SW 1271 (cell line): ENCODE measurements around the gene INSRR.

Source experiments
- DNase-seq, 2 experiments: peaks; one replicate each; lab custom pipeline; 2025; lab: John Stamatoyannopoulos, UW

Gene INSRR

GRCh38 chr1:156806512-156807440, 52.1 kb downstream of the INSRR start:
- DNase-seq: no peak

DNA sequence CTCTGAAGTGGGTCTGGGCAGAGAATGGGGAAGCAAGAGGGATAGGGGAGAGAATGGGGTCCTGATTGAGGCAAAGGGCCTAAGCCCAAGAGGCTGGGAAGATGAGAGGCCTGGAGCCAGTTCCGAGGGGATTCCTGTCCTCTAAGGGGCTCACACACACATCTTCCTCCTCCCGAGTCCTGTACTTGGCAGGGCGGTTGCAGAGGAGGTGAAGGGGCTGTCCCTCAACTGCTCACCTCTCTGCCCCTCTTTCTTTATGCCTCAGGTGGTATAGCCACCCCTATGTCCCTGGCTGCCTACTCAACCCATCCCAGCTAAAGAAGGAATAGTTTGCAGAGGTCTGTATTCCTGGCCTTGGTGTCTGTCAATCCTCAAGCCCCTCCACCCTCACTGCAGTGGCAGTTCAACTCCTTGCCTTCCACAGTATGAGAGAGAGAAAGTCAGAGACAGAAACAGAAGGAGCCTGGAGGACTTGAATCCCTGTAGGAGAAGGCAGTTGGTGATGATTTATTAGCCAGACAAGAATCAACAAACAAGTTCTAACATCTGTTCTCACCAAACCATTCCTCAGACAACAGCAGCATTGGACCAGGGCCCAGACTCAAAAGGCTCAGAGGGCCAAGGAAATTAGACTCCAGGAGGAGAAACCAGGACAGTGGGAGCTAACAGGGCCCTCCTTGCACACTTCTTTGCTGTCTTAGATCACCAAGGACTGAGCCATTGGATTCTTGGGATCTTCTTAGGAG, 53.0 kb downstream of the INSRR start:
- DNase-seq: no peak

GRCh38 chr1:156804572-156805243, 54.2 kb downstream of the INSRR start:
- DNase-seq: no peak

GRCh38 chr1:156804026-156804425, 54.9 kb downstream of the INSRR start:
- DNase-seq: no peak

DNA sequence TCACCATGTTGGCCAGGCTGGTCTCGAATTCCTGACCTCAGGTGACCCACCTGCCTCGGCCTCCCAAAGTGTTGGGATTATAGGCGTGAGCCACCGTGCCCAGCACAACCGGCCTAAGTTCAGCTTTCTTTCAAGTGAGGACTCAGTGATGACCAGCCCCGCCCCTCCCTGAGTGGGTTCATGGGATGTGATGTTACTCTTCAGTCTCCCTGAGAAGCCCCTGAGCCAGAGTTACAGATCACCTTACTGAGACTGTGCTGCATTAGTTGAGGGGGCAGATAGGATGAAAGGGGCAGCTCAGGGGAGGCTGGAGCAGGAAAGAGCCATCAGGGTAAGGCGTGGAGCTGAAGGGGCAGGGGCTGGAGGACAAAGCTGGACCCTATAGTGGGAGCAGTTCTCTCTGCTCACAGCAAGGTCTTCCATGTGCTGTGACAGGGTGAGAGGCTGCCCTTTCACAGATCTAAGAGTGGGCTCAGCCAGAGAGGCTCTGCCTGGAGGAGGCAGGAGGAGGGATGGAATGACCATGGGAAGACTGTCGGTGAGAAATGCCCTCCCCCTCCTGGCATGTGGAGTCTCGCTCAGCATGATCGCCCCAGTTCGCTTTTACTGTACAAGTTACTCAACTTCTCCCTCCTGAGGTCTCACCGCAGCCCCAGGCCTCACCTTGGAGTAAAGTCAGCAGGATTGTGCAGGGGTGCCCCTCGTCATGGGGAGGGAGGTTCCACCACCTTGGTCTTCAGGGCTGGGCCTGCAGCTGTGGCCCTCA, 55.6 kb downstream of the INSRR start:
- no peak for DNase-seq

DNA sequence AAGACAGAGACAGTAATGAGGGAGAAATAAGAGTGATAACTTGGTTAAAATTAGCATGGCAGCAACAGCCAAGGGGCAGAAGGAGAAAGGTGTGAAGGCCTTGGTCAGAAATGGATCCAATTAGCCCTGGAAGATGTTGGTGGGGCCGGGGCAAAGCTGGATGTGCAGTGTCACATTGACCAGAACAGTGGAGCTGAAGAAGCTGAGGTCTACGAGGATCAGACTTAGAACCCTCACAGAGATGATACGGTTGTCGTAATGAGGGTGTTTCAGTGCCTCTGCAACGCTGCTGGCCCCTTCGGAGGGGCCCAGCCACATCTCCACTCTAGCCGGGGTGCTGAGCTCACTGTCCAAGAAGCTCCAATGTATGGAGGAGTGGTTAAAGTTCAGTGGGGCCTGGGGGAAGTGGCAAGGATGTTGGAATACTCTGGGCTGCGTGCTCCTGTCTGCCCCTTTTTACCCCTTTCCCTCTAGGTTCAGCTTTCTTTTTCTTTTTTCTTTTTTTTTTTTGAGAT, 56.4 kb downstream of the INSRR start:
- DNase-seq: no peak

DNA sequence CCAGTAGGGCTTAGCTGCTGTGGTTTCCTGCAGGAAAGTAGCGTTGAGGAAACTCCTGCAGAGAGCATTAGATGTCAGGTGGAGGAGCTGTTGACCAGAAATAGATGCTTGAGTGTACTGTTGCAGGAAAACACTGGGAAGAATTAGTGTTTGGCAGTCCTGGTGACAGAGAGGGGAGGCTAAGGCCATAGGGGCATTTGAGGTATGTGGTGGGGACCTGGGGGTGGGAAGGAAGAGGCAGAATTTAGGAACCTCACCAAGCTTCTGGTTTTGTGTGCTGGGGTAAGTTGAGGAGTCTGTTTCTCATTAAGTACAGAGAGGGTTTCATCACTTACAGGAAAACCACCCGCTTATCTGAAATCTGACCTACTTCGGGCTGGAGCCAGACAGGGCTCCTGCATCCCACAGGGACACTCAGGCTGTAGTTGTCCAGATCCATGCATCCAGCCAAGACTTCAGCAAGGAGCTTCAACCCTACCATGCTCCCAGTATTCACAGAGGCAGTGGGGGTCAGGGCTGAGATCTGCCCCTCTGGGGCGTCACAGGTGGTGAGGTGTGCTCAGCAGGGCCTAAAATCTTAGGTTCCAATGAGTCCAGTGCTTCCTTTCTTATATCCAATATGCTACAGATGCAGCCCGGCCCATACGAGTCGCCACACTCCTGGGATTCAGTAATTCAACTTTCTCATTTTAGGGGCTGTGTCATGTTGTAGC, 57.4 kb downstream of the INSRR start:
- no peak for DNase-seq

DNA sequence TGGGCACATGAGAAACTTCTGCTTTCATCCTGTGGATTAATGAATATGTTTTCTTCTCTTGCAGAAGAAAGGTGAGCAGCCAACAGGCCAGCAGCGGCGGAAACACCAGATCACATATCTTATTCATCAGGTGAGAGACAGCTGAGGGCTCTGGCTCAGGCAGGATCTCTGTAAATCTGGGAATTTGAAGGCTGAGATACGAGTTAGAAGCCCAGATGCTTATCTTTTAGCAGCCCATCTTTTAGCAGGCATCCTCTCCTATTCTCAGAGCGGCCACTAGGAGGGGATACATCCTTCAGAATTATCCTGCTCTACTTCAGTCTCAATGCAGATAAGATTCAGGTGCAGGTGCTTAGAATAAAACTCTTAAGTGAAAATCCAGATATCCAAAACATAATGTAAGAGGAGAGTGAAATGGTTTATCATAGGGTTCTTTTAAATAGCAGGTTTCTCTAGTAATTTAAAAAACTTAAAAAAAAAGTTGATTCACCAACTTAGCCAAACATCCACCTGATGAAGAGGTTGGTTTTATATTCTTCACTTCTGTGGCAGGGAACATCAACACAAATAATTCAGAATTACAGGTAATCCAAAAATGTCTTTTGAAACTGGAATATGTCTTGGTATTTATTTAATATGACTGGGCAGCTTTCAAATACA, 61.6 kb downstream of the INSRR start:
- peak in 1 of 2 experiments; percentile 39 for DNase-seq

GRCh38 chr1:156796340-156797097, 62.4 kb downstream of the INSRR start:
- DNase-seq: no peak

DNA sequence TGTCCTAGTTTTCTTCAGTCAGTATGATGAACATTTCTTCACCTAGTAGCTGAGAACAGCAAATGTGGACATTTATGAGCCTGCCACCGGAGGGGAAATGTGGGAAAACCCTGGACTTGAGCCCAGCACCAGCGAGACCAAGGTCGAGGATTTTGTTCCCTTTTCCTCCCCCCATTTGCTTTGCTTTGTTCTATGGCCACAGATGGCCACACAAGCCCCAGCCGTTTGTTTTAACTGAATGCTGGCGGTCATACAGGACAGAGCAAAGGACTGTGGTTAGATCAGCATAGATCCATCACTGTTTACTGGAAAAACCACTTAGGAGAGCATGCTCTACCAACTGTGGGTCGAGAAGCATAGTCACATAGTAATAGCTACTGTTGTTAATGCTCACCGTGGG, 63.1 kb downstream of the INSRR start:
- no peak for DNase-seq

- no peak for DNase-seq
Measured at GRCh38 chr1:156795374-156795733, 63.6 kb downstream of the INSRR start.

DNA sequence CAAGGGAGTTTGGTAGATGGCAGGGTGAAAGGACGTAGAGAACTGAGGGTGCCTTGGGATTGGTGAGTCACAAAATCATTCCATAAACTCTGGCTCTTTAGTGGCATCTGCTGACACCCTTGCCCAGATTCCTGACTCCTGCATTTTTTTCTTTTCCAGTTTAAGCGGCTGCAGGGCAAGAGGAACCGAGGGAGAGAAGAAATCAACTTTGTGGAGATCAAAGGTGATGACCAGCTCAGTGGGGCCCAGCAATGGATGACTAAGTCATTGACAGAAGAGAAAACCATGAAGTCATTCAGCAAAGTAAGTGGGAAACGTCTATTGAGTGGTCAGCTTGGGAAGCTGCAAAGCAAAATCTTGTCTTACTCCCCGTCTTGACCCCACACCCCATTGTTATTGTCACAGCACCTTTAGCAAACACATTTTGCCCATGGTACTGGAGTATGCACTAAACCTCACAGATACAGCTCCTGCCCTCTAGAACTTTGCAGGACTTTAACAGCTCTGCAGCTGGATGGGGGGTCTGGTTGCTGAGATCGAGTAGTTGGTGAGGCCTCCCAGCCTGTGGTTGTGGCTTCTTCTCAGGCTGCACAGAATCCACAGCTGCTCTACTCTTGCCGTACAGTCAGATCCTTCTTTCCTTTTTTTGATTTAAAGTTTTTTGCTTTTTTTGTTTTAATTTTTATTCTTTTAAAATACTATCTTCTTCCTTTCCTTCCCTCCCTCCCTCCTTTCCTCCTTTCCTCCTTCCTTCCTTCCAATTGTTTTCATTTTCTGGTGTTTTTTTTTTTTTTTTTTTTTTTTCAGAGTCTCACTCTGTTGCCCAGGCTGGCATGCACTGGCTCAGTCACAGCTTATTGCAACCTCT, 64.2 kb downstream of the INSRR start:
- no peak for DNase-seq
